ENCODE data around the gene NNAT.
A peak's percentile ranks its signal among the peaks of the same experiment; 100 is the strongest.

Gene NNAT

GRCh38 chr20:37564016-37564387 is 43.0 kb downstream of the NNAT start:
- Mint-ChIP-seq H3K27me3 (peaks cover 26% of the 10 kb centered on the region), H3K4me3 (no peak overlapping the region), H3K4me1 (peaks cover 4% of the 10 kb centered on the region)

GRCh38 chr20:37564388-37565133 is 43.5 kb downstream of the NNAT start:
- H3K9me3 Mint-ChIP-seq: no peaks in the 10 kb centered on the region
- peaks cover 4% of the 10 kb centered on the region for H3K4me1 Mint-ChIP-seq
- H3K4me3 Mint-ChIP-seq: no peak overlapping the region
- H3K36me3 Mint-ChIP-seq: no peaks in the 10 kb centered on the region
- no peak overlapping the region for H3K27ac Mint-ChIP-seq
- H3K27me3 Mint-ChIP-seq: peaks cover 26% of the 10 kb centered on the region

More at GRCh38 chr20:37564016-37564387, 43.0 kb downstream of the NNAT start:
- H3K9me3 Mint-ChIP-seq: no peaks in the 10 kb centered on the region
- no peak overlapping the region for H3K27ac Mint-ChIP-seq
- H3K36me3 Mint-ChIP-seq: no peaks in the 10 kb centered on the region

- H3K9me3 Mint-ChIP-seq: no peaks in the 10 kb centered on the region
Observed at GRCh38 chr20:37565134-37565811, 44.2 kb downstream of the NNAT start.

GRCh38 chr20:37566590-37567330 is 45.7 kb downstream of the NNAT start:
- no peak overlapping the region for H3K27ac Mint-ChIP-seq
- no peak overlapping the region for H3K4me3 Mint-ChIP-seq
- H3K36me3 Mint-ChIP-seq: no peaks in the 10 kb centered on the region
- peaks cover 32% of the 10 kb centered on the region for H3K27me3 Mint-ChIP-seq
- no peaks in the 10 kb centered on the region for H3K9me3 Mint-ChIP-seq
- peaks cover 4% of the 10 kb centered on the region for H3K4me1 Mint-ChIP-seq

More at GRCh38 chr20:37565134-37565811, 44.2 kb downstream of the NNAT start:
- Mint-ChIP-seq H3K36me3 (no peaks in the 10 kb centered on the region), H3K27ac (no peak overlapping the region), H3K27me3 (peaks cover 29% of the 10 kb centered on the region), H3K4me3 (no peak overlapping the region), H3K4me1 (peaks cover 4% of the 10 kb centered on the region)

DNA sequence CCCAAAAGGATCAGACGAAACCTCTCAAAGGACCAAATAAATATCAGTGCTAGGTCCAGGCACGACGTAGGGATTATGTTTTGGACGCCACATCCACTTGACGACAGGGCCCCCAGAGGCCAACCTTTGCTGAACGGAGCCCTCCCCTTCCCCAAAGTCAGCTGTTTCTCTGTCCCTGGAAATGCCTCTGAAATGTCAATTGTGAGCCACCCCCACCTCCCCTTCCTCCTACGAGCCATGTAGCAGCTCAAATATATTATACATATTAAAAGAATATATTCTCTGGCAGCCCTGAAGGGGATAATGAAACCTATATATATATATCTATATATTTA is 46.2 kb downstream of the NNAT start:
- H3K9me3 Mint-ChIP-seq: no peaks in the 10 kb centered on the region
- H3K36me3 Mint-ChIP-seq: no peaks in the 10 kb centered on the region
- H3K4me3 Mint-ChIP-seq: no peak overlapping the region
- peaks cover 34% of the 10 kb centered on the region for H3K27me3 Mint-ChIP-seq
- H3K27ac Mint-ChIP-seq: no peak overlapping the region
- peaks cover 4% of the 10 kb centered on the region for H3K4me1 Mint-ChIP-seq

- H3K9me3 Mint-ChIP-seq: no peaks in the 10 kb centered on the region
- no peaks in the 10 kb centered on the region for H3K36me3 Mint-ChIP-seq
- H3K4me1 Mint-ChIP-seq: peaks cover 4% of the 10 kb centered on the region
- peak overlapping the region; percentile 51 for H3K27ac Mint-ChIP-seq
- H3K4me3 Mint-ChIP-seq: no peak overlapping the region
- H3K27me3 Mint-ChIP-seq: peaks cover 36% of the 10 kb centered on the region
Observed at GRCh38 chr20:37567671-37568588, 46.9 kb downstream of the NNAT start.

DNA sequence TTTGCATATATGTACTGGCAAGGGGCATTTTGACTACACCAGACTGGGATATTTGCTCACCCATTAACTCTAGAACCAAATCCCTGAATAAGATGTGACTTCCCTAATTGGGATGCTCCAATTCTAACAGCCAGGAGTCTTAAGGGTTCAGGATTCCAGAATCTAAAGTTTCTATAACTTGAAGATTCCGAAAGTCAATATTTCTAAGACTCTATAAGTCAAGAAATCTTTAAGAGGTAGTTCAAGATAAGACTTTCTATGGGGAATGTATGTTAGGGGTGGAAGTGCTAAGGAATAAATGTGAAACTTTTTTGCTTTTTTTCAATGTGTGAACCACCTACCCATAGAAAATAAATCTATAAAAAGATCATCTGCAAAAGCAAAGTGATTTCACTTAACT is 49.4 kb downstream of the NNAT start:
- peaks cover 27% of the 10 kb centered on the region for H3K27me3 Mint-ChIP-seq
- H3K36me3 Mint-ChIP-seq: no peaks in the 10 kb centered on the region
- H3K9me3 Mint-ChIP-seq: no peaks in the 10 kb centered on the region
- peaks cover 4% of the 10 kb centered on the region for H3K4me1 Mint-ChIP-seq
- no peak overlapping the region for H3K4me3 Mint-ChIP-seq
- no peak overlapping the region for H3K27ac Mint-ChIP-seq

- Mint-ChIP-seq H3K4me3 (no peak overlapping the region), H3K9me3 (no peaks in the 10 kb centered on the region), H3K4me1 (peaks cover 4% of the 10 kb centered on the region), H3K36me3 (no peaks in the 10 kb centered on the region), H3K27ac (no peak overlapping the region), H3K27me3 (peaks cover 25% of the 10 kb centered on the region)
Observed at GRCh38 chr20:37571033-37571432, 50.0 kb downstream of the NNAT start.

Data from activated naive CD4-positive, alpha-beta T cell treated with anti-CD3 and anti-CD28 coated beads, Interleukin-2, amount 50 U/mL, for 24 hours (primary cell).